ENCODE results near the gene AFAP1.
A peak's percentile ranks its signal among the peaks of the same experiment; 100 is the strongest.

The AFAP1 gene

DNA sequence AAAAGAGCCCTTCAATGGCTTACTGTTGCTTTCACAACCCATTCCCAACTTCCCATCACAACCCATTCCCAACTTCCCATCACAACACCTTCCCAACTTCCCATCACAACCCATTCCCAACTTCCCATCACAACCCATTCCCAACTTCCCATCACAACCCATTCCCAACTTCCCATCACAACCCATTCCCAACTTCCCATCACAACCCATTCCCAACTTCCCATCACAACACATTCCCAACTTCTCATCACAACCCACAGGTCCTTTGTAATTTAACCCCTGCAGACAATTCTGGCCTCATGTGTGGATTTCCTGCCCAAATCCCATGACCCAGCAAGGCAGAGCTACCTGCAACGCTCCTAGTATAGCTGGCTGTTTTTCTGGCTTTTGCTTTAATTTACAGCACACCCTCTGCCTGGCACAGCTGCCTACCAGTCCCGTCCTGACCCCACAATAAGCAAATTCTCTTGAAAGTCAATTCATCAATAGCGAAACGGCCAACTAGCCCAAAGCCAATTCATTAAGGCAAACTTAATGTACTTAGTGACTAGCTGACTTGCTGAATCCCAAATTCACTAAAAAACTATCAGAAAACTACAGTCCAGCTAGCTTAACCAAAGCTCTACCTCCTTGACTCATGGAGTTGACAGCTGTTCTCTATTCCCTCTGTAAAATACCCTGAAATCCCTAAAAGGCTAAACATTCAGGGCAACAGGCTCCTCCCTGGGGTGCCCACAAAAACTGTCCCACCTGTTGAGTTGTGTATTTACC, 75.6 kb downstream of the AFAP1 start:
- no peak for DNase-seq (ENCODE audit: low read depth)

GRCh38 chr4:7862561-7863192, 77.0 kb downstream of the AFAP1 start:
- DNase-seq (ENCODE audit: low read depth), result no peak

- peak; percentile 83 for DNase-seq (ENCODE audit: low read depth)
These were observed 78.2 kb downstream of the AFAP1 start for GRCh38 chr4:7861440-7861881.

DNA sequence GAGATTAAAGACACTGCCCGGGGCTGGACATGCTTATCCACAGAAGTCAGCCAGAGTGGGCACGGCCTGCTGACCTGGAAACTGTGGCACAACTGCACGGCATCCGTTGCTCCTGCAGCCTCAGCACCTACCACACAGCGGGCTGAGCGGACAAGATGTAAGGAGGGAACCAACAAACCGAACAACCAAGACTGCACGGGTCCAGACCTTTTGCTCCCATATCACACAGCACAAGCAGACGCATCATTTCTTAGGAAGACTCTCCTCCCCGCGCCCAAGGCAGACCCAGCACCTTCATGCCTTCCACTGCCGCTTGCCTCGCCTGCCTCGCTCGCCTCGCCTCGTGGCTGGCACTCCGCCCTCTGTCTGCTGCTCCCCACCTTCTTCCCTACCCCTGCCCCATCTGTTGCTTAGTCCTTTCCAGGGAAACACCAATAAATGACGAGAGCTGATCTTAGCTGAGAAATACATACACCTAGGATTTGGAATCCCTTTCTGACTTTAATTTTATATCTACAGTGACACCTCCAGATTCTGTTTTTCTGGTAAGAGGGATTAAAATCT, 79.0 kb downstream of the AFAP1 start:
- DNase-seq (ENCODE audit: low read depth), result no peak

DNA sequence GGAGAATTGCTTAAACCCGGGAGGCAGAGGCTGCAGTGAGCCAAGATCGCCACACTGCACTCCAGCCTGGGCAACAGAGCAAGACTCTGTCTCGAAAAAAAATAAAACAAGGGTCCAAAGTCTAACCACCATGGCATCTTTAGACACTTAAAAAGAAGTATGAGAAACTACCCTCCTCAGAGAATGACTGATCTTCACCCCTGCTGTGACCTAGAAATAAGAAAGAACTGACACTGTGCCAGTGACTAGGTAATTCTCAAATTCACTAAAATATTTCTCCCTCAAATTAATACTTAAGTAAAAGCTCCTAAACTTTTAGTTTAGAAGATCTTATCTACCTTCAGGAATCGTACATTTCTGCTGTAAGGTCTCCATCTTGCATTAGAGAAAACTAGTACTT, 80.3 kb downstream of the AFAP1 start:
- no peak for DNase-seq (ENCODE audit: low read depth)

- no peak for DNase-seq (ENCODE audit: low read depth)
These were observed 81.2 kb downstream of the AFAP1 start for GRCh38 chr4:7858498-7858897.

DNA sequence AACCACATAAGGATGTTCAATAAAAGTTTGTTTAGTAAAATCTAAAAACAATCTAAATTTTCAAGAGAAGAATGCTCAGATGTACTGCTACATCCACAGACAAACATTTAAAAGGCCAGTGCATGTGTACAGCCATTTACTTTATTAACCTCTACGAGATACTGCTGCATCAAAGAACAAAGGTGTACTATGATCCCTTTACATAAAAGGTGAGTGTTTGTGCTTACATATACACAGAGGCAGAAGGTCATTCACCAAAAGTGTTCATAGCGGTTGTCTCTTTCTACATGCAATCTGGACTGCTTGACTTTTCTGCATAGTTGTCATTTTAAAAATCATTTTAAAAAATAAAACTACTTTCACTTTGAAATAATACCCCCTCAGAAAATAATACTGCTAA, 81.7 kb downstream of the AFAP1 start:
- DNase-seq (ENCODE audit: low read depth), result no peak

DNA sequence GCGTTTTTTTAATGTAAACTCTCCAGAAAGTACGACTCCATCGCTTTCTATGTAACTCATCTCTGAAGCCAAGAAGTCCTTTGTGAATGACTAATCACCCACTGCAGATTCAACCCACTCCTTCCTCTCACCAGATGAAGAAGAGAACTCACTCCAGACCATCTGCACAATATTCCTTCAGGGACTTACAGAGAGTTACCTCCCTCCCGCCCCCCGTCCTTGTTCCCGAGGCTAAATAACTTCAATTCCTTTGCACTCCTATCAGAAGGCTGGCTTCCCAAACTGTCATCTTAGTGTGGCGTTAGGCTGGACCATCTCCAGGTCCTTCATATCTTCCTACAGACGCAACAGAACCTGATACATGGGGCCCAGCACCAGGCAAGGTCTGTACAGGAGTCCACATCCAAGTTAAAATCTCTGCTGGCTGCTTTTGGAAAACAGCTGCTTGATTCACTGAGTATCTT, 82.4 kb downstream of the AFAP1 start:
- DNase-seq (ENCODE audit: low read depth), result peak; percentile 53

DNA sequence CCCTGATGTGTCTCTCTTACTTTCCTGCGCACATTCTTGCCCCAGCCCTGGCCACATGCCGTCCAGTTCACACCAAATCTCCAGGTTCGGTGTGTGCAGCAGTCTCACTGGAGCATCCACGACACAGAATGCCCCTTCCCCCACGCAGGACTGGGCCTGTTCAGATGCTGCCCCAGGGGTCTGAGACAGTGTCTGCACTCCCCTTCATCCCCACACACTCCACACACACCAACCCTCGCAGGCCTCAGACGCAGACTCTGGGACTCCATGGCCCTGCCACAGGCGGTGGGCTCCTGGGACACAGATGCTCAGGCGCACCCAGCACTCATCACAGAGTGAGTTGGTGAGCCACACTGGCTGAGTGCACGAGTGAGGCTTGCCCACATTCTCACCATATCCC, 83.9 kb downstream of the AFAP1 start:
- no peak for DNase-seq (ENCODE audit: low read depth)

DNA sequence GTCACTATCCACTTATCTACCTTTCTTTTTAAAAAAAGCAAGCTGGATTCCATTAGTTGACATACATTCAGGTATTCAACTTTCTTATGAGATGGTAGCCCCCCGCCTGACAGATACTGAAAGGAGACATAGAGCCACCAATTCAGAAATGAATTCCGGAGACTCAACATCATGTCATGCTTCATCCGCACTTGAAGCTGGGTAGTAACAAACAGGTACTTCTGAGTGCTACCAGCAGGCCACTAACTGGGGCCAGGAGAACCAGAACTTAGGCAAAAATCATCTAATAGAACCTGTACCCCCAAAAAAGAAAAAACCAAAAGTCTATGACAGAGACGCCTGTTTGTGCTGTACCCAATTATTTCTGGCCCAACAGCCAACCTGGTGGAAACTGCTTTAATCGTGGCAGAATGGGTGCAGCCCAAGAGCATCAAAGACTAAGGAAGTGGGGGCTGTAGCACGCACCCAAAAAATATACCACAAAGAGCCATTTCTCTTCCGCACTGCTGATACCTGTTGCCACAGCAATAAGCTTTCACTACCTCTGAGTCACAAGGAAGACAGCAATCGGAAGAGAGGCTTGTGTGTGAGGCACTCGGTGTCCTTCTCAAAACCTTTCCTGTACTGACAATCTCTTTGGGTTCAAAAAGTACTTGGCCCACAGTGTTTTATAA, 84.8 kb downstream of the AFAP1 start:
- no peak for DNase-seq (ENCODE audit: low read depth)

DNA sequence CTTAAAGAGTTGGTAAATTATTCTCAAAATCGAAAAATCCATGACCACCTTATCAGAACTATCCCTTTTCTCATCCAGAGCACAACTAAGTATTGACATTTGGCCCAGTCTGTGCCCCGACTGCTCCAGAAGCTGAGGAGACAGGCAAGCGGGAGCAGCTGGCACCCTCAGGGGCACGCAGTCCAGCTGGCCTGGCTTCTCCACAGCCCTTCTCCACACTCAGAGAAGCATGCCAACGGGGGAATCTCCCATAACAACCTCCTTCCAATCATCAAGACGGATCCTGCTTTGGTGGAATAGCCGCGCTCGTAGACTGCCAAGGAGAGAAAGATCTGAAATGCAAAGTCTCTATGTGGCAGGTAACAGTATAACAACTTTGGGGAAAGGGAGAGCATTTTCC, 85.4 kb downstream of the AFAP1 start:
- no peak for DNase-seq (ENCODE audit: low read depth)

DNA sequence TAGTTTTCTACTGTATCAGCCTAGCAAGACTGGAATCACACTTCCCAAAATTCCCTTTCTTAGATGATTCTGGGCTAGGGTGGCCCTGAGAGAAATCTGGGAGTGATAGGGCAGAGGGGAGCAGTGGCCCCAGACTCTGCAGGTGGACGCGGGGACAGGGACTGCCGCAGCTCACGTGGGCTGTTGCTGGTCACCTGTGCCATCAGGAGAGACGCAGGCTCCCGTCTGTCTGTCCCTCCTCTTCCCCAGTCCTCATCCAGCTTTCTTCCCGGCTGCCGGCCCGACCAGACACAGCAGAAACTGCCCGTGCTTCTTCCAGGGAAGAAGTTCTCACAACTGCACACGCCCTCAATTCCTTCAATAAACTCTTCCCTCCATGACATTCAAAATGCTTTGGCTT, 86.4 kb downstream of the AFAP1 start:
- DNase-seq (ENCODE audit: low read depth), result no peak

GRCh38 chr4:7852568-7853185, 87.0 kb downstream of the AFAP1 start:
- no peak for DNase-seq (ENCODE audit: low read depth)

- DNase-seq (ENCODE audit: low read depth), result no peak
These were observed 89.2 kb downstream of the AFAP1 start for GRCh38 chr4:7850489-7850888.

- no peak for DNase-seq (ENCODE audit: low read depth)
These were observed 92.5 kb downstream of the AFAP1 start for GRCh38 chr4:7847206-7847605.

DNA sequence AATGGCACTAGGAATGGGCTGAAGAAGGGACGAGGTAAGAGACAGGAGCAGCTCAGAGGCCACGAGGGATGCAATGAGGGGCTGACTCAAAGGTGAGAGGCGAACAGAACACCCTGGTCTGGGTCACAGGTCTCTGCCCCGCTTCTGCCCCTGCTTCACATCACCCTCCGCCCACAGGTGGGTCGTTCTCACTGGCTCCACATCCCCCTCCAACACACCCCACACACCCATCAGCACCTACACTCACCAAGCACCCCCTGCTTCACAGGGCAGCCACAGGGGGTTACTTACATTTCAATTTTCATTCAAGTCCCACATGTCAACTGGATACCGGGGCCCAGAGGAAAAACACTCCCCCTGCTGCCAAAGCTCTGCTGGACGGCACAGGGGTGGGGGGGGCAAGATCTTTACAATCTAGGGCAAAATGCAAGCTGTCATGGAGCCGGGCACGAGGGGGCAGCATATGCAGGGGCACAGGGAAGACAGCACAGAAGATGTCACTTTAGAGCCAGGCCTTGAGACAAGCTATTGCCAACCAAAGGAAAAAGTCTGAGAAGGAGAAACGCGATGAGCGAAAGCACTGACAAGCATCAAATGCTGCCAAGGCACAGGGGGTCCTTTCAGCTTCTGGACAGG, 94.0 kb downstream of the AFAP1 start:
- no peak for DNase-seq (ENCODE audit: low read depth)

DNA sequence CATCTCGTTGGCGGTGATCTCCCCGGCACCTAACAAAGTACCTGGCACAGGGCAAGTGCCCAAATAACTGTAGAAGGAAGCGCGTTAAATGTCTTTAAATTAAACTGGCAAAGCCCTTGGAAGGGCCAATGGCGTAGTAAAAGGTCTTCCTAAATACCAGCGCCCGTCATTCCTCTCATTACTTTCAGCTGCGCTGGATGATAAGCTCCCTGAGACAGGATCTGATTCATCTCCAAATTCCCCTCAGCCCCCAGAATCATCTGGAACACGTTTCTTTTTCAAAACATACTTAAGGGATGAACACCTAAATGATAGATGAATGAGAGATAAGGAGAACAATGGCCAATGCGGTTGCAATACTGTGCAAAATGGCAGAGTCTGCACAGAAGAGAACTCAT, 95.1 kb downstream of the AFAP1 start:
- no peak for DNase-seq (ENCODE audit: low read depth)

DNA sequence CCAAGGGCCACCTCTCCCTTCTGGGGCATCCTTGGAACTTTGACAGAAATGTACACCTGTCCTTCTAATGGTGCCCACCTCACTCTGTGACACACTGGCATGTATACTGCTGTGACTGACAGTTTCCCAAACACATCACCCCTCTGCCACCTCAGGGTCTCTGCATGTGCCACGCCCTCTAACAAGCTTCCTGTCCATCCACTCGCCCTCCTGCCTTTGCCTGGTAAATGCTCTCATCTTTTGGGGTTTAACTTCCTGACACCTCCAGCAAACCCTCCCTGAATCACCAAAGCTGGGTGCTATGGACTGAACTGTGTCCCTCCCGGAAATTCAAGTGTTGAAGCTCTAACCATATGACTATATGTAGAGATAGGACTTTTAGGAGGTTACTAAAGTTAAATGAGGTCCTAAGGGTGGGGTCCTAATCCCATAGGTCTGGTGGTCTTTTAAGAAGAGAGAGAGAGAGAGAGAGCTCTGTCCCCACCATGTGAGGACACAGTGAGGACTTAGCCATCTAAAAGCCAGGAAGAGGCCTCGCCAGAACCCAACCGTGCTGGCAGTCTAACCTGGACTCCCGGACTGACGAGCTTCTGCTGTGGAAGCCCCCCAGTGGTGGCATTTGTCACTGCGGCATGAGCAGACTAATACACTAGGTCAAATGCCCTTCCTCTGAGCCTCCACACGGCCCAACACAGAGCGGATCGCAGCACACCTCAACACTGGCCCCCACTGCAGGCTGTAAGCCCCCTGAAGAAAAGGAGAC, 95.6 kb downstream of the AFAP1 start:
- DNase-seq (ENCODE audit: low read depth), result peak; percentile 38

DNA sequence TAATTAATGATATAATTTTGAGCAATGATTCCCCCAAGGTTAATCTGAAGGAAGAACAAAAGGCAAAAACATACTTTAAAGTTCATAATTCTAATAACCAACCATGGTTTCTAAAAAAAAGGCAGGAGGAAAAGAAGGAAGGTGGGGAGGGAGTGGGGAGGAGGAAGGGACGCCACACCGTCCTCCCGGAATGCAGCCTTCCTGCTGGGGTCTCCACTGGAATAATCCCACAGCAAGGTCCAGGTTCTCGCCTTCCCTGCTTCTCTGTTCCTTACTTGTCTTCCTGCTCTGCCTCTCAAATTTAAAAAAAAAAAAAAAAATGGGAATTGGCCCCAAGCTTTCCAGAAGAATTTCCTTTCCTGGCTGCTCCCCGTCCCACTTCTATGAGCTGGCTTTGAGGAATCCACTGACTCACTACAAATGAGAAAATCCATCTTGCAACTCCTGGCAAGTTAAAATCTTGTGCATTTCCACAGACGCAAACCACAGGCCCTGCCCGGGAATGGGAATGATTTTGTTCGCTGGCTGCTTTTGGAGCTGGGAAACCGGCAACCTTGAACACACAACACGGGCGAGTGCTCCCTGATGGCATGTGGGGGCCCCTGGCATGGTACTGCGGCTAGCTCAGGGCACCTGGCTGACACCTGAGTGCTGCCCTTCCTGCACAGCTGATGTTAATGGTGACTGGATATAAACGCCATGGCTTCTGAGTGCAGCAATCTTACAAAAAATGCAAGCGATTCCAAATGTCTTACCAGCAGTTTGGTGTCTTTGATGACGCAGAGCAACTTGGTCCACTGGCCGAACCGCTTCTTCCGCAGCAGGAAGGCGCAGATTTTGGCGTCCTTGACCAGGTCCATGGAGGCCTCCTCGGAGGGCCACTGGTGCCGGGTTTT, 97.0 kb downstream of the AFAP1 start:
- DNase-seq (ENCODE audit: low read depth), result peak; percentile 98

DNA sequence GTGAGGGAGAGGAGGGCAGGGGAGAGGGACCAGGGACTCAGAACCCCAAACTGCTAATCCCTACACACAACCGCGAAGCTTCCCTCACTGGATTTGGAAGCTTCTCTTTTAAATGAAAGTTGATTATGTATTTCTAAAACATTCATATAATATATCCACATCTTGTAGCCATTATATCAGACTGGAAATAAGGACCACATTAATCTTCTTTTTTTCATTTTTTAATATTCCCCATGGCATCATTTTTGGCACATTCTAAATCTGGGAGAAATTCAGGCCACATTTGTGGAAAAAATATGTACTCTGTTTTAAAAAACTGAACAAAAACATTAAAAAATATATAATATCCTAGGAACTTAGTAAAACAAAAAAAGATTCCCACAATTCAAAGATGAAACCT, 97.8 kb downstream of the AFAP1 start:
- no peak for DNase-seq (ENCODE audit: low read depth)

Measured in stromal cell of bone marrow (primary cell).